Stomach smooth muscle (tissue), 2 donors: Measurements from ENCODE around the gene CHL1.

ENCODE experiments used
- H3K27ac ChIP-seq: one replicate; pipeline ENCODE4 v1.7.0; 2013; ENCODE audit warnings: mild to moderate bottlenecking, low read length, inconsistent platforms
- H3K27me3 ChIP-seq, 2 donors: one replicate each; pipeline ENCODE4 v1.7.0; 2013; ENCODE audit warnings: low read length in 2 of 2; ENCODE audit not compliant: insufficient read depth in 2 of 2, control insufficient read depth in 1 of 2
- H3K36me3 ChIP-seq, 2 donors: one replicate each; pipeline ENCODE4 v1.7.0; 2013; ENCODE audit warnings: low read length in 2 of 2; ENCODE audit not compliant: control insufficient read depth in 2 of 2, insufficient read depth in 2 of 2
- H3K4me1 ChIP-seq: one replicate; pipeline ENCODE4 v1.7.0; 2013; ENCODE audit warnings: low read length; ENCODE audit not compliant: control insufficient read depth, insufficient read depth
- H3K4me3 ChIP-seq, 2 donors: one replicate each; pipeline ENCODE4 v1.7.0; 2013; ENCODE audit warnings: low read length in 2 of 2
- H3K9ac ChIP-seq, 2 donors: one replicate each; pipeline ENCODE4 v1.7.0; 2013; ENCODE audit warnings: low read length in 2 of 2, mild to moderate bottlenecking in 1 of 2
- H3K9me3 ChIP-seq, 2 donors: one replicate each; pipeline ENCODE4 v1.7.0; 2013; ENCODE audit warnings: low read length in 2 of 2; ENCODE audit not compliant: control insufficient read depth in 2 of 2
- donor health status: healthy.
- donor health status: Pancreatic carcinoma.

The CHL1 gene

DNA sequence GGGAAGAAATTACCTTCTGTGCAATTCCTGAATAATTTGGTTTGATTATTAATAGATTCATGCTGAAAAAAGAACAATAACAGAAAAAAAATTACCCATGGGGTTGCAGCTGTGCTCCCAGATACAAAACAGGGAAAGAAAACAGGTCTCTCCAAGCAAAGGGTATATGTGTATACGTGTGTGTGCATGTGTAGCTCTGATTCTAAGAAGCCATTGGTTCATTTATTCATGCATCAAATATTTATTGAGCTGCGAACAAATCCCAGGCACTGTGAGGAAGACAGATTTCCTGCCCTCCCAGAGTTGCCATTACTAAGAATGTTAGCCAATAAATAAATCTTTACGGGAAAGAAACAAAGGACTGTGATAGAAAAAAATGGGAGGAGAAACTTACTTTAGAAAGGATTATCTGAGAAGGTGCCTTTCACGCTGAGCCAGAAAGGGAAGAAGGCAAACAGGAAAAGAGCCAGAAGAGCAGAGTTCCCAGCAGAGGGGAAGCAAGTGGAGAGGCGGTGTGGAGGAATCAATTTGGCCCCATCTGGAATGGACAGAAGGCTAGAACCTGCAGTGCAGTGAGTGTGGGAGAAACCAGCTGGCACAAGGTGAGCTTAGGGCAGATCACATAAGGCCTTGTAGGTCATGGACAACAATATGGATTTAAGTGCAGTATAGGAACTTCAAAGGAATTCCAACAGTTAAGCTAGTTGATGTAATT is 20.7 kb downstream of the CHL1 start:
- Histone ChIP-seq H3K36me3 (no peaks in the 10 kb centered on the region), H3K4me3 (no peak overlapping the region), H3K27me3 (no peaks in the 10 kb centered on the region), H3K27ac (no peak overlapping the region), H3K9me3 (no peaks in the 10 kb centered on the region), H3K4me1 (no peaks in the 10 kb centered on the region), H3K9ac (no peak overlapping the region)

DNA sequence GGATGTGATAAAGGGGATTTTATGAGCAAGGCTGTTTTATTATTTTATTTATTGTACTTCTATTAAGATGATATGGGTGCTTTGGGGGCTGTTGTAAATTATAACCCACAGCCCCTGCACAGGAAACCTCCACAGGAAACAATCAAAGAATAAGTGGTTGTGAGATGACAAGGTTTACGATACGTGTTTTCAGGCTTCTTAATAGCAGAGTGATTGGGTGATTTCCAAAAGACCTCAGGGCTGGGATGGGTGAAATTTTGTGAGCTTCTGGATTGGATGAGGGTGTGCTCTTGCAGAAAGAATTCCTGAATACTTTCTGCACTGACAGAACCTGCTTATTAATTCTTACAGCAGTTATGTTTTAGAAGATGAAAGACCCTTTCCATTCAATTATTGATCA is 21.4 kb downstream of the CHL1 start:
- no peak overlapping the region for H3K27ac ChIP-seq
- H3K9ac ChIP-seq: no peak overlapping the region
- no peaks in the 10 kb centered on the region for H3K27me3 ChIP-seq
- H3K4me3 ChIP-seq: no peak overlapping the region
- H3K36me3 ChIP-seq: no peaks in the 10 kb centered on the region
- no peaks in the 10 kb centered on the region for H3K4me1 ChIP-seq
- no peaks in the 10 kb centered on the region for H3K9me3 ChIP-seq

DNA sequence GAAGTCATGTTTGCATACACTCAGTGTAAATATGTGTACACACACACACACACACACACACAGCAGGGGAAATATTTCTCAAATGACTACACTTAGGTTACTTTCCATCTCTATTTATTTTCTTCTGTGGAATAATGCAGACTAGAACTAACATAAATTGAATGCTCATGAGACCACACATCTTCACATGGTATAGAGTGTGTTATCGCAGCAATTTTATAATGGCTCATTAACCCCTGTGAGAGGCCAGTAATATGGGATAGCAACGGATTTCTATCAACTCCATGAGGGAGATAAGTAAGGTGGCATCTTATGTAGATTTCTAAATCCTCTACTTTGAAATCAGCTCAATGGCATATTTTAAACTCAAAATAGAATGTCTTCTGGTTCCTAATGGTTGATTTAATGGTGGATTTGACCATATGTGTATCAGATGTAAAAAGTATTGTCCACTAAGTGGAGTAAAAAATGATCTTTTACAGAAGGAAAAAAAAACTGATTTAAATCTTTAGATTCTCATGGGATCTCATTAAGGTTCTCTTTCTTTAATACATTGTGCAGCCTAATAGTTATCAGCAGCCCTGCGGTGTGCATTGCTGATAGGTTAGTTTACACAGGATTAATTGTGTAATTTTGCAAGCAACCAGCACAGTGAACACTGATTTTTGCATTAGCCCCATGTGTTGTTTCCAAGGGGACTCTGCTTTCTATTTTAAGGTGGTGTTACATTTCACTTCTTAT is 32.0 kb downstream of the CHL1 start:
- no peak overlapping the region for H3K9ac ChIP-seq
- no peak overlapping the region for H3K4me3 ChIP-seq
- no peaks in the 10 kb centered on the region for H3K27me3 ChIP-seq
- no peaks in the 10 kb centered on the region for H3K36me3 ChIP-seq
- no peak overlapping the region for H3K27ac ChIP-seq
- H3K9me3 ChIP-seq: peaks cover 0 to 4% of the 10 kb centered on the region in 2 donors
- H3K4me1 ChIP-seq: no peaks in the 10 kb centered on the region

DNA sequence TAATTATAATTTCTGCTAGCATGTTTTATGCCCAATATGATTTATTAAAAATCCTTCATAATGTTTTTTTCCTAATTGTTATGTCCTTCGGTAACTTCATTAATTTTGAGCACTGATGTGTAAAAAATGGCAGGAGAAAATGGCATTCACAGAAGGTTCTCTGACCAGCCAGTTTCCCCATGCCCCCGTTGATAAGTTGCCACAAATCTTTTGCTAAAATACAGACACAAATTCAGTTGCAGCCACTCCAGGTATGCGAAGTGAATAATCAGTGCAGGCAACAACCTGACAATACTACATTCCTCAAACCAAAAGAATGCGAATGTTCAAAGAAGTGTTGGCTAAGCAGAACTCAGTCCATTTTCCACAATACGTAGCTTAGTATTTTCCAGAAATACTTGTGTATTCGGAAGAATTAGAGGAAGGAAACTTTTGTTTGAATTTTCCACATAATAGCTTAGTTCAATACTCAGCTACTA is 32.7 kb downstream of the CHL1 start:
- no peak overlapping the region for H3K4me3 ChIP-seq
- no peak overlapping the region for H3K9ac ChIP-seq
- H3K4me1 ChIP-seq: no peaks in the 10 kb centered on the region
- H3K27ac ChIP-seq: no peak overlapping the region
- no peaks in the 10 kb centered on the region for H3K27me3 ChIP-seq
- peaks cover 0 to 4% of the 10 kb centered on the region in 2 donors for H3K9me3 ChIP-seq
- H3K36me3 ChIP-seq: no peaks in the 10 kb centered on the region

DNA sequence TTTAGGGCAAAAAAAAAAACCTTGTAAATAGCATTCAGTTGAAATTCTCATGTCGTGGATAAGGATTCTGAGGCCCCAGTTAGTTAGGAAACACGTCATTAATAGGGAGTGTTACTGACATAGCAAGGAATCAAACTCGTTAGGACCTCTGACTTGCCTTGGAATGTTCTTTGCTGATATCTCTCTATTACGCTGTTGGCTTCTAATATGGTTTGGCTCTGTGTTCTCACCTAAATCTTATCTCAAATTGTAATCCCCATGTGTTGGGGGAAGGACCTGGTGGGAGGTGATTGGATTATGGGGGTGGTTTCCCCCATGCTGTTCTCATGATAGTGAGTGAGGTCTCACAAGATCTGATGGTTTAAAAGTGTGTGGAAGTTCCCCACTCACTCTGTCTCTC is 40.3 kb downstream of the CHL1 start:
- no peak overlapping the region for H3K4me3 ChIP-seq
- H3K27me3 ChIP-seq: no peaks in the 10 kb centered on the region
- H3K9ac ChIP-seq: no peak overlapping the region
- no peaks in the 10 kb centered on the region for H3K4me1 ChIP-seq
- no peaks in the 10 kb centered on the region for H3K36me3 ChIP-seq
- H3K9me3 ChIP-seq: no peaks in the 10 kb centered on the region
- H3K27ac ChIP-seq: no peak overlapping the region

DNA sequence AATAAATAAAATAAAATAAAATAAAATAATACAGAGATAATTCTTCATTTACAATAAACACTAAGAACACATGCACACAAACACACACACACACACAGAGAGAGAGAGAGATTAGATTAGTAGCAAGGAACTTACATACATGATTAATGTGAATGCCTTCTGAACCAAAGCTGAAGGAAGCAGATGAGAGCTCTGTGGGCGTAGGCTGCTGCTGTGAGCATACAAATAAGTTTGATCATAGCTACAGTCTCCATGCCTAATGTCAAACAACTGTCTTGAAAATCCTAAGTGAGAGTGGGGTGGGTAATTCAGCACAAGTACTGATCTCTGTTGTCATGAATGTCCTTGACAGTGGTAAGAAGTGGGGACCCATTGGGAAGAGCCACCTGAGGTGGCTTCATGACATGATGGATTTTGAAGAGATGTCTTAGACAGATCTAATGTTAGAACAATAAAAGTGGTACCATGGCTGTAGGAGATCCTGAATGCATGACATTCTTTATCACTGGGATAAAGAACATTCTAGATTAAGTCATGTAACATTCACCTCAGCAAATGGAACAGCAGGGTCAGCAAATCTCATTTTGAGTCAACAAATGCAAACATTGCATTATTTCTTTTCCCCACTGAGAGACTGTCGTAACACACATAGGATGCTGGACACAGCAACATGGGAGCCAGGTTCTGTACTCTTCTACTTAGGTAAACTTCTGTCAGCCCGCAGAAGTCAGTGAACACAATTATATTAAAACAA is 46.2 kb downstream of the CHL1 start:
- no peak overlapping the region for H3K27ac ChIP-seq
- H3K9ac ChIP-seq: no peak overlapping the region
- no peaks in the 10 kb centered on the region for H3K4me1 ChIP-seq
- no peaks in the 10 kb centered on the region for H3K36me3 ChIP-seq
- no peaks in the 10 kb centered on the region for H3K9me3 ChIP-seq
- no peaks in the 10 kb centered on the region for H3K27me3 ChIP-seq
- H3K4me3 ChIP-seq: no peak overlapping the region

DNA sequence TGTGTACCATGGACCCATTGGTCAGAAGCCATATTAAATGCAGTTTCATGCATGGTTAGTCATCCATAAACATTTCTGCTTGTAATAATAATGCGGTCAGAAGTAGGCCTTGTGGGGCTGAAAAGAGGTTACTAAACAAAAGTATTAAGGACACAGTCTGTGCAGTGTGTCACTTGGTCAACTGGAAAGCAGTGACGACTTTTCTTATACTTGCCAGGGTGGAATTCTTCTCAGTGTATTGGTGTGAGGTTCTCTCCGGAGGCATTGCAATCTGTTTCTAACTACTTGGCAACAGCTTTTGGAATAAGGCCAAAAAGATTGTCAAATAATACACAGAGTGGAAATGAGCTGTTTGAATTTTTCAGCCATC is 46.8 kb downstream of the CHL1 start:
- Histone ChIP-seq H3K27me3 (no peaks in the 10 kb centered on the region), H3K9me3 (no peaks in the 10 kb centered on the region), H3K27ac (no peak overlapping the region), H3K36me3 (no peaks in the 10 kb centered on the region), H3K4me3 (no peak overlapping the region), H3K9ac (no peak overlapping the region), H3K4me1 (no peaks in the 10 kb centered on the region)

DNA sequence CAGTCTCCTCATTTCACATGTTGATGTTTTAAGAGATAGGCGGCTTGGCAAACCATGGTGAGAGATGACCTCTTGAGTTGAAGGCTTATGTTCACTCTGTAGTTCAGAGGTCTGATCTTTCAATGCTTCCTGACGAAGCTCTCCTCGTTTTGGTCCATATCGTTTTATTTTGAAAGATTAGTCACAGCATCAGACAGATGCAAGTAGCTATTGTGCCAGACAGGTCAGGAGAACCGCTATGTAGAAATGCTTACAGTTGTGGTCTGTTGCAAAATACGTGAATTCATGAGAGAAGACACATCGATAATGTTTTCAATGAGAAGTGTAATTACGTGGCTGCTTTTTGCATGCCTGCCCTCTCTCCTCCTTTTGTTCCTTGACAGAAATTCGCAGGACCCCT is 47.5 kb downstream of the CHL1 start:
- Histone ChIP-seq H3K9ac (no peak overlapping the region), H3K36me3 (no peaks in the 10 kb centered on the region), H3K4me3 (no peak overlapping the region), H3K4me1 (no peaks in the 10 kb centered on the region), H3K27me3 (no peaks in the 10 kb centered on the region), H3K9me3 (no peaks in the 10 kb centered on the region), H3K27ac (no peak overlapping the region)

DNA sequence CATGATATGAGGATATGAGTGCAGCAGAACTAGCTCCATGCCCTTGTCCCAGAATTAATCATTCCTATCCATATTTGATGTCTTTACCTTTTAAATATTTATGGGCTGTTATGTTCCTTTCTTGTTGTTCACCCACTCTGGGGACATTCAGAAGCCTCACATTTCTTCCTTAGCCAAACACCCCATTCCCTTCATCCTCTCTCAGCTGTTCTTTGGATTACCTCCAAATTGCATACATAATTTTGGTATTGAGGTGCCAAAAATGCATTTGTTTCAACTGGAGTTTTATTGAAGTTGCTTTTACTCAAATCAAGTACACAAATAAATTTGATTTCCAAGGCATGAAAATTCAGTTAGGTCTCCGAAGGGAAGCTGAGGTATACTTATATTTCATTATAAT is 51.4 kb downstream of the CHL1 start:
- no peak overlapping the region for H3K27ac ChIP-seq
- no peaks in the 10 kb centered on the region for H3K36me3 ChIP-seq
- H3K4me3 ChIP-seq: no peak overlapping the region

DNA sequence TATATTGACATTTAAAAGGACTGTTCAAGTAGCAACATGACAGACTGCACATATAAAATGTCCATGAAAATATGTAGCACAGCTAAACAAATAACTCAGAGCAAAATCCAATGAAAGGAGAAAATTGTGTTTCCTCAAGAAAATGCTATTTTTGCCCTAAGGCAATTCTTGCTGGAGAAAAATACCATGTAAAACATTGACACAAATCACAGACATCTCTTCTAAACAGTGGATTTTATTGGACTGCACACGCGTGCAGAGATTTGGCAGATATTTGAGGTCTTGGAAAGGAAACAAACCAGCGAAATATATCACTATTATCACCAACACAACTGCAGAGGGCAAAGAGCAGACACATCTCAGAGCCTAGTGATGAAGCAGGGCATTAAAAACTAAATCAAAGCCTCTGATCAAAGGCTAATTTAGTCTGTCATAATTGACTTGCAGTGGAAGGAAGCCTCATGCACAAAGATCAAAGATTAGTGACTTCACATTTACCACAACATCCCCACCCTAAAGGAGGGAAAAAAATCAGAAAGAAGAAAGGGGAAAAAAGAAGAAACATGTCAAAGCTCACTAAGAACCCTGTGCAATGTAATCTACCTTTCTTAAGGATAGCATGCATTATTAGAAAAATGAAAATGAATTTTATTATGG is 52.4 kb downstream of the CHL1 start:
- no peaks in the 10 kb centered on the region for H3K4me1 ChIP-seq
- H3K9ac ChIP-seq: no peak overlapping the region
- no peaks in the 10 kb centered on the region for H3K27me3 ChIP-seq
- no peak overlapping the region for H3K4me3 ChIP-seq
- no peaks in the 10 kb centered on the region for H3K36me3 ChIP-seq
- H3K27ac ChIP-seq: no peak overlapping the region
- no peaks in the 10 kb centered on the region for H3K9me3 ChIP-seq

More for the DNA sequence above, 51.4 kb downstream of the CHL1 start:
- no peak overlapping the region for H3K9ac ChIP-seq
- no peaks in the 10 kb centered on the region for H3K4me1 ChIP-seq
- H3K9me3 ChIP-seq: no peaks in the 10 kb centered on the region
- H3K27me3 ChIP-seq: no peaks in the 10 kb centered on the region
